22Rv1 (cell line): ENCODE measurements around the gene CFAP74.

Experiments
- H3K27ac ChIP-seq: fragments of 450-650 bp; 2 replicates; pipeline ENCODE4 v1.5.1; 2017
- CTCF ChIP-seq: fragments of 450-650 bp; IDR thresholded peaks from 2 replicates; pipeline ENCODE4 v1.5.1; 2017; ENCODE audit warnings: mild to moderate bottlenecking
- ZFX ChIP-seq: fragments of 450-650 bp; IDR thresholded peaks from 2 replicates; pipeline ENCODE4 v1.6.1; 2017; ENCODE audit warnings: antibody characterized with exemption, borderline replicate concordance

CFAP74 gene

GRCh38 chr1:2016123-2016522 is 12.5 kb upstream of the CFAP74 start:
- TF ChIP-seq CTCF (no peak), ZFX (no peak)

GRCh38 chr1:2014741-2015735 is 11.5 kb upstream of the CFAP74 start:
- no peak overlapping the region for H3K27ac ChIP-seq
- TF ChIP-seq ZFX (no peak), CTCF (no peak)

More at GRCh38 chr1:2016123-2016522, 12.5 kb upstream of the CFAP74 start:
- no peak overlapping the region for H3K27ac ChIP-seq

GRCh38 chr1:2014181-2014580 is 10.6 kb upstream of the CFAP74 start:
- TF ChIP-seq ZFX (no peak), CTCF (no peak)

GRCh38 chr1:2009101-2010053 is 5.8 kb upstream of the CFAP74 start:
- TF ChIP-seq ZFX: no peak
- TF ChIP-seq CTCF: no peak
- no peak overlapping the region for H3K27ac ChIP-seq

More at GRCh38 chr1:2014181-2014580, 10.6 kb upstream of the CFAP74 start:
- H3K27ac ChIP-seq: no peak overlapping the region

GRCh38 chr1:2004856-2005255 is 1.3 kb upstream of the CFAP74 start:
- TF ChIP-seq ZFX (no peak), CTCF (no peak)
- H3K27ac ChIP-seq: no peak overlapping the region

- peak overlapping the region; percentile 40 for H3K27ac ChIP-seq
- TF ChIP-seq ZFX: no peak
- no peak for TF ChIP-seq CTCF
These were observed 1.7 kb downstream of the CFAP74 start for GRCh38 chr1:2001773-2002411.
